ENCODE measurements around the gene VPS29.
"Not testable (repeated sequence)": the region's sequence is repeated elsewhere in the genome, so short reads cannot be mapped to it uniquely, and the experiment has no call there.

The VPS29 gene

DNA sequence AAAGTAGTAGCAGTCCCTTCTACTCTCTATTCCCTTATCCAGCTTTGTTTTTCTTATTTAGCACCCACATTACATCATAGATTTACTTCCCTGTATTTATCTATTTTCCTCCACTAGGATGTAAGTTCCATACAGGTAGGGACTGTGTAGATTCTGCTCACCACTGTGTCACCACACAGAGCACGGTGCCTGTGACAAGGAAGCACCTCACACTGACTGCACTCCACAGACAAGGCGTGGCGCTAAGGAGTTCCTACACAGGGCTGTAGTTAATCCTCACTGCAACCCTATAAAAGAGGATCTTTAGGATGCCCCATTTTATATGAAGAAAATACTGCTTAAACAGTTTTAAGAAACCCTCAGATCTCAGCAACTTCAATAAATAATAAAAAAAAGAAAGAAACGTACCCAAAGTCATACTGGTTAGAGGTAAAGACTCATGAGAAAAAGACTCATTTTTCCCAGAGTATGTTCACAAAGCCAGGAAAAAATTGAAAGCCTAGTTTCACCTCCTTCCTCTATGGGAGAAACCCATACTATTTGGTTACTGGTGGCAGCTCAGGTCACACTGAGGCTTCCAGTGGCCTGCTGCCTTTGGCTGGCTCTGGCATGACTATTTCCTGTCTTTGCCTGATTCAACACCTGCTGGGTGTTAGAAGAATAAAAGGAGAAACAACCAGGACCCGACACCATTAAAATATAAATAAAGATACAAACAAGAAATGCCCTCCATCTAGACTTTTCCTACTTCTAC is 37.1 kb upstream of the VPS29 start:
- Histone ChIP-seq H3K4me3 (ENCODE audit: low read length) (no peak overlapping the region), H3K27ac (ENCODE audit: low read length) (no peak overlapping the region), H3K27me3 (ENCODE audit: insufficient read depth, low read length) (no peaks in the 10 kb centered on the region), H3K9me3 (ENCODE audit: insufficient read depth, low read depth, low read length) (no peaks in the 10 kb centered on the region), H3K36me3 (ENCODE audit: insufficient read depth, low read depth, low read length) (peaks cover 54% of the 10 kb centered on the region), H3K4me1 (ENCODE audit: insufficient read depth, low read length) (no peaks in the 10 kb centered on the region), H3K9ac (ENCODE audit: low read depth, low read length) (no peak overlapping the region)

DNA sequence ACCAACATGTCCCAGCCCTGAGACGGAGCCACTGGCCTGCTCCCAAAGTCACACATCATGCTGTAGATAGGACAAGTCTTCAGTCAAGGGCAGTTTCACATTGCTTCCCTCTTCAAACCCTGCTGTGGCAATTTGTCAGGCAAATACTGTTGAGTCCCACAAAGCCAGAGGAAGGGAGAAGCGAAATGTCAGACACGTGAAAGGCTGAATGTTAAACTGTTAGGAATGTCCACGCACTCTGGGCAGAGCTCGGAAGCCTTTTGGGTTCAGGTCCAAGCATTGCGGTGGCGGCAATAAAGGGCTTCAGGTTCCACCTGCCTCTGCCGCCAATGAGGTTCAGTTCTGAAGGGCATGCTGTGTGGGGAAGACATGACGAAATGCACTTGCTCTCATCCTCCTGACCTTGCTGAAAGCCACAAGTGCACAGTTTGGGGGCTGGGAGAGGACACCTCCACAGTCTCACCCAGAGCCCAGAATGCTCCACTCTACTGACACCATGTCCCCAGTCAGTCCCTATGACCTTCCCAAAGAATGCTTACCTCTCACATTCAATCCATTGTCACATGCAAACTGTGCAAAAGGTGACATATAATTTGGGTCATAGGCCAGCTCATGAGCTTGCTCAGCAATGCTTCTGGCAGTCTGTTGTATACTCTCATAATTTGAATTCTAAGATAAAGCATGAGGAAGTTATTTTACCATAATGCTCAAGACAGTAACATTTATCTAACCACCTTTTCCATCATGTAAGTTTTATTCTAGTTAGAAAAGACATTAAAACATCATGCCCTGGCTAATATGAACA is 35.9 kb upstream of the VPS29 start:
- H3K4me3 ChIP-seq (ENCODE audit: low read length): no peak overlapping the region
- H3K4me1 ChIP-seq (ENCODE audit: insufficient read depth, low read length): peaks cover 2% of the 10 kb centered on the region; the same call in 1 of the 2 replicates
- no peaks in the 10 kb centered on the region for H3K27me3 ChIP-seq (ENCODE audit: insufficient read depth, low read length)
- no peak overlapping the region for H3K27ac ChIP-seq (ENCODE audit: low read length)
- H3K9ac ChIP-seq (ENCODE audit: low read depth, low read length): no peak overlapping the region
- H3K9me3 ChIP-seq (ENCODE audit: insufficient read depth, low read depth, low read length): no peaks in the 10 kb centered on the region
- H3K36me3 ChIP-seq (ENCODE audit: insufficient read depth, low read depth, low read length): peaks cover 50% of the 10 kb centered on the region

DNA sequence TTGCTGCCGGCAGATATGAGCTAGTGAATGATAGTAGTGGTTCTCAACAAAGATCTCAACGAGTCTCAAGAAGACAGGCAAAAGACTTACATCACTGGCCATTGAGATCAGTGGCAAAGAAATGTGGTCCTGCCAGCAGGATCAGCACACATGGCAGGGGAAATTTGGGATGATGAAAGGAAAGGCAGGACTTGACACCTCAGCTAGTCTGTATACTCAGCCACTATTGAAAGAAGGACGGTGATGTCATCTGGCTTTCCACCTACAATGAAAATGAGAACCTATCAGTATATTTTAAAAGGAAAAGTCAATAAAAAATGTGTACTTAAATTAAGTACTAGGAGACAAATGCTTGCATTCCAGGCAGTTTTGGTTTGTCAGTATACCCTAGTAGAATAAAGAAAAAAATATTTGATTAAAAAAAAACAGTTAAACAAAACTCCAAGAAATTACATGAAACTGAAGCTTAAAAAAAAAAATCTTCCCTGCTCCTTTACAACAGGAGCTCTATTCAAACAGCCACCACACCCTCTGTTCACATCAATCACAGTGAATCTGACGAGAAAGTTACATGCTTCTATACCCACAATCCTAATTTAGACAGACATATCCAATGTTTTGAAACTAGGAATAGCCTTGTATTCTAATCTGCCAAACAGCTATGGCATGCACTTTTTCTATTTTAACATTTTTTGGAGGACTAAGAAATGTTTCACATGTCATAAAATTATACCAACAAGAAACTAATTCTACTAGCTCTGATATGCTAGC is 35.1 kb upstream of the VPS29 start:
- H3K27me3 ChIP-seq (ENCODE audit: insufficient read depth, low read length): no peaks in the 10 kb centered on the region
- H3K27ac ChIP-seq (ENCODE audit: low read length): no peak overlapping the region
- H3K36me3 ChIP-seq (ENCODE audit: insufficient read depth, low read depth, low read length): peaks cover 47% of the 10 kb centered on the region
- no peaks in the 10 kb centered on the region for H3K9me3 ChIP-seq (ENCODE audit: insufficient read depth, low read depth, low read length)
- H3K4me1 ChIP-seq (ENCODE audit: insufficient read depth, low read length): peaks cover 2% of the 10 kb centered on the region; the same call in 1 of the 2 replicates
- no peak overlapping the region for H3K4me3 ChIP-seq (ENCODE audit: low read length)
- H3K9ac ChIP-seq (ENCODE audit: low read depth, low read length): no peak overlapping the region

DNA sequence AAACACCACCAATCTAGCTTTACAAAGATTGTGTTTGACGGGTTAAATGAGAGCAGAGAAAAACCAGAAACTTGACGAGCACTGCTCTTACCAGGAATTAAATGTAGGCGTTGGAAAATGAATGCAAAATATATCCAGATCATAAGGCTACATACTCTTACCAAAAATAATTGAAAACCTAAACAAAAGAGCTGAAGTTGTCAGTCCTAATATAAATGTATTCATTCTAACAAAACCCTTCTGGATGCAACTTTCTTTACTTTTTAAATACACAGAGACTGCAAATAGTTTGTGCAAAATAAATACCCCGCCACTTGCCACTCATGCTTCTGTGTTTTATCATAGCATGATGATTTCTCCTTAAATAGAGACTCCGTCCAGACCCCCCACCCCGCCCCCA is 32.9 kb upstream of the VPS29 start:
- Histone ChIP-seq H3K4me3 (ENCODE audit: low read length) (no peak overlapping the region), H3K36me3 (ENCODE audit: insufficient read depth, low read depth, low read length) (peaks cover 47% of the 10 kb centered on the region), H3K27ac (ENCODE audit: low read length) (no peak overlapping the region), H3K27me3 (ENCODE audit: insufficient read depth, low read length) (no peaks in the 10 kb centered on the region), H3K9me3 (ENCODE audit: insufficient read depth, low read depth, low read length) (no peaks in the 10 kb centered on the region), H3K9ac (ENCODE audit: low read depth, low read length) (no peak overlapping the region), H3K4me1 (ENCODE audit: insufficient read depth, low read length) (peaks cover 2% of the 10 kb centered on the region; the same call in 1 of the 2 replicates)

DNA sequence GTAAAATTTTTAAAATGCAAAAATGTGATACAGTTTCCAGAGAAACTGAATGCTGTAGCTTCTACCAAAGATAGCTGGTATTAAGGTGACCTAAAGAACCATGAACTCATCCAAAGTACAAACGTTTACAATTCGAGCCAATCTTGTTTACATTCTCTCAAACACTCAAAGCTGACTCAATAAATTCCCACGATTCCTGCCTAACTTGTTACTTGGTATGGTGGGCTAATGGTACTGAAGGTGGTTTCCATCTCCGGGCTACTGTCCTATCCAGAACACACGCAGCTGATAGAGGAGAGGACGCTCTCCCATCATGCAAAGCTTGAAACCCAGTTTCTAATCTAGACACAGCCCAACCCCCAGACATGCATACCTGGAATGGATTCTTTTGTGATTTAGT is 31.7 kb upstream of the VPS29 start:
- no peaks in the 10 kb centered on the region for H3K27me3 ChIP-seq (ENCODE audit: insufficient read depth, low read length)
- H3K36me3 ChIP-seq (ENCODE audit: insufficient read depth, low read depth, low read length): peaks cover 35% of the 10 kb centered on the region
- no peak overlapping the region for H3K4me3 ChIP-seq (ENCODE audit: low read length)
- no peak overlapping the region for H3K9ac ChIP-seq (ENCODE audit: low read depth, low read length)
- no peaks in the 10 kb centered on the region for H3K9me3 ChIP-seq (ENCODE audit: insufficient read depth, low read depth, low read length)
- H3K27ac ChIP-seq (ENCODE audit: low read length): no peak overlapping the region
- H3K4me1 ChIP-seq (ENCODE audit: insufficient read depth, low read length): peaks cover 2% of the 10 kb centered on the region; the same call in 1 of the 2 replicates

DNA sequence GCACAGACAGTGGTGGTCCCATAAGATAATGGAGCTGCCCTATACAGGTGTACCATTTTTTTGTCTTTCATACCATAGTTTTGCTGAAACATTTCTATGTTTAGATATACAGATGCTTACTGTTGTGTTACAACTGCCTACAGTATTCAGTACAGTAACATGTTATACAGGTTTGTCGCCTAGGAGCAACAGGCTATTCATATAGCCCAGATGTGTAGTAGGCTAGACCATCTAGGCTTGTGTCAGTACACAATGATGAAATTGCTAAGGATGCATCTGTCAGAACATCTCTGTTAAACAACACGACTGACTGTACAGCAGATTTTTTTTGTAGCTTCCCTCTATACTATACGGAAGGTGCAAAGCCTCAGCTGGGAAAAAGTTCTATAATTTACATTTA is 30.7 kb upstream of the VPS29 start:
- H3K27me3 ChIP-seq (ENCODE audit: insufficient read depth, low read length): no peaks in the 10 kb centered on the region
- peaks cover 2% of the 10 kb centered on the region; the same call in 1 of the 2 replicates for H3K4me1 ChIP-seq (ENCODE audit: insufficient read depth, low read length)
- peaks cover 25% of the 10 kb centered on the region for H3K36me3 ChIP-seq (ENCODE audit: insufficient read depth, low read depth, low read length)
- no peak overlapping the region for H3K9ac ChIP-seq (ENCODE audit: low read depth, low read length)
- H3K4me3 ChIP-seq (ENCODE audit: low read length): no peak overlapping the region
- no peak overlapping the region for H3K27ac ChIP-seq (ENCODE audit: low read length)
- H3K9me3 ChIP-seq (ENCODE audit: insufficient read depth, low read depth, low read length): no peaks in the 10 kb centered on the region

DNA sequence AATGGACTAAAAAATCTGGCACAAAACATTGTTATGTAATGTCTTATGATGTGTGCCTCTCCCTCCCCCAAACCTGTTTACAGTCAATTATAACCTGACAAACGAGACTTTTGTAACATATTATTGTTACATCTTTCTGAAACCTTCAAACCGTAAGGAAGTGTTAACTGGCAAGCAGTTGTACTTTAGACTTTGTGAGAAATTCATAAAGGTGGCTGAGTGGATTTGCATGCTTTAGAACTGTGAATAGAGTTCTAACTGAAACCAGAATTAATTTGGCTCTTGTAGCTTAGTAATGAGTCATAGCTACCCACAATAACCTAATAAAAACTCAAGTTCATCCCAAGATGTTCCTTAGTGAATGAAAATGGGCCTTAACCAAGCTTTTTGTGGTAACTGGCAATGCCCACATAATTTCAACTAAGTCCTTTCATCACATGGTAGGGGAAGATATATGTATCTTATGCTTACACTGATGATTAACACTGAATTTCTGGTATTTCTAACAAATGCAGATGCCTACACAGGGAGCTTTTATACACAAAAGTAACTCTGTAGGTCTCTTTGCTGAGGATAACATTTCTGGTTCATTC is 29.9 kb upstream of the VPS29 start:
- Histone ChIP-seq H3K9ac (ENCODE audit: low read depth, low read length) (no peak overlapping the region), H3K4me1 (ENCODE audit: insufficient read depth, low read length) (peaks cover 2% of the 10 kb centered on the region; the same call in 1 of the 2 replicates), H3K9me3 (ENCODE audit: insufficient read depth, low read depth, low read length) (no peaks in the 10 kb centered on the region), H3K27ac (ENCODE audit: low read length) (no peak overlapping the region), H3K4me3 (ENCODE audit: low read length) (no peak overlapping the region), H3K36me3 (ENCODE audit: insufficient read depth, low read depth, low read length) (peaks cover 17% of the 10 kb centered on the region; the same call in 1 of the 2 replicates), H3K27me3 (ENCODE audit: insufficient read depth, low read length) (no peaks in the 10 kb centered on the region)

DNA sequence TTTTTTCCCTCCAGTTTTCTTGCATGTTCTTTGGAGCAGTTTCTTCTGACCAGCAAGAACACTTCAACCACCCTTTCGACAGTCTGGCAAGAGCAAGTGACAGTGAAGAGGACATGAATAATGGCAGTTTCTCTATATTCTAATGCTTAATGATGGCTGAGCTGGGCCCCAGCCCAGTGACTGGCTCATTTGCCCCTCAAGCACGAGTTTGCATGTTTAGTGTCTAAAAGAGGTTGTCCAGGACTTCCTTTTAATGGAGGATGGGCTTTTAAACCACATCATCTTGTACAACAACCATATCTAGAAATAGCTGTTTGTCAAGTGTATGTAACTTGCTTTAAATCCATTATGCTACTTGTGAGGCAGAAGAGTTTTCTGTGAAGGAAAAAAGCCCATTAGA is 28.6 kb upstream of the VPS29 start:
- Histone ChIP-seq H3K27me3 (ENCODE audit: insufficient read depth, low read length) (no peaks in the 10 kb centered on the region), H3K9me3 (ENCODE audit: insufficient read depth, low read depth, low read length) (no peaks in the 10 kb centered on the region), H3K4me1 (ENCODE audit: insufficient read depth, low read length) (peaks cover 2% of the 10 kb centered on the region; the same call in 1 of the 2 replicates), H3K9ac (ENCODE audit: low read depth, low read length) (no peak overlapping the region), H3K4me3 (ENCODE audit: low read length) (no peak overlapping the region), H3K36me3 (ENCODE audit: insufficient read depth, low read depth, low read length) (peaks cover 4% of the 10 kb centered on the region; the same call in 1 of the 2 replicates), H3K27ac (ENCODE audit: low read length) (no peak overlapping the region)

DNA sequence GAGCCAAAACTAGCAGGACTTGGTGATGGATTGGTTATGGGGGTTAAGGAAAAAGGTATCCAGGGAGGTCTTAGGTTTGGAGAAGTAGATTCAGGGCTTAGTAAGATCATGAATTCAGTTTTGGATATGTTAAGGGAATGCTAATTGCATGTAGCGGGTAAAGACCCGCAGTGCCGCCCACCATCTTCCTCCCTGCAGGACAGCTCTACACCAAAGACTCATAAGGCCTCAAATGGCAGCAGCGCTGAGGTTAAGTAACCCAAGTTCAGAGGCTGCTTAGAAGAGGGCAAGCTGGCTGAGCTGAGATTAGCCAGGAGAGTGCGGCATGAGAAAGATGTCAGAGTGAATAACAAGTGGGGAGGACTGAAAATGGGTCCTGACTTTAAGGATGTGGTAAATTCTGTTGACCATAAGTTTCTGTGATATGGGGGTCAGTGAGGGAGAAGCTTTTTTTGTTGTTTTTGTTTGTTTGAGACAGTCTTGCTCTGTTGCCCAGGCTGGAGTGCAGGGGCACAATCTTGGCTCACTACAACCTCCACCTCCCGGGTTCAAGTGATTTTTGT is 26.4 kb upstream of the VPS29 start:
- Histone ChIP-seq H3K27ac (ENCODE audit: low read length) (no peak overlapping the region), H3K36me3 (ENCODE audit: insufficient read depth, low read depth, low read length) (no peaks in the 10 kb centered on the region), H3K4me1 (ENCODE audit: insufficient read depth, low read length) (no peaks in the 10 kb centered on the region), H3K4me3 (ENCODE audit: low read length) (no peak overlapping the region), H3K27me3 (ENCODE audit: insufficient read depth, low read length) (no peaks in the 10 kb centered on the region), H3K9me3 (ENCODE audit: insufficient read depth, low read depth, low read length) (no peaks in the 10 kb centered on the region), H3K9ac (ENCODE audit: low read depth, low read length) (no peak overlapping the region)

DNA sequence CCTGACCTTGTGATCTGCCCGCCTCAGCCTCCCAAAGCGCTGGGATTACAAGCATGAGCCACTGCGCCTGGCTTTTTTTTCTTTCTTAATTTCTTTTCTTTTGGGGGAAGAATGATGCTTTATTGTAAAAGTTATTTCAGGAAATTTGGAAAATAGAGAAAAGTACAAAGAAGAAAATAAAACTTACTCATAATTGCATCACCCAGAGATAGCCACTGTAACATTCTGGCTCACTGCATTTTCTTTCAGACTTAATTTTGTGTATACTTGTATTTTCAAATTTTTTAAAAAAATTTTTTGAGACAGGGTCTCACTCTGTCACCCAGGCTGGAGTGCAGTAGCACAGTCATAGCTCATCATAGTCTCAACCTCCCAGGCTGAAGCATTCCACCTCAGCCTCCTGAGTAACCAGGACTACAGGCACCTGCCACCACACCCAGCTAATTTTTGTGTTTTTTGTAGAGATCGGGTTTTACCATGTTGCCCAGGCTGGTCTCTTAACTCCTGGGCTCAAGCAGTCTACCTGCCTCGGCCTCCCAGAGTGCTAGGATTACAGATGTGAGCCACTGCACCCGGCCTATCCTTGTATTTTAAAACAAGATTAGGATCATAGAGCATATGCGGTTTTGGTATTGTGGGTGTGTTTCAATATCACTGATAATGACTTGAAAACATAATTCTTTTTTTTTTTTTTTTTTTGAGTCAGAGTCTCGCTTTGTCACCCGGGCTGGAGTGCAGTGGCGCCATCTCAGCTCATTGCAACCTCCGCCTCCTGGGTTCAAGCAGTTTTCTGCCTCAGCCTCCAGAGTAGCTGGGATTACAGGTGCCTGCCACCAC is 19.2 kb upstream of the VPS29 start:
- H3K9me3 ChIP-seq (ENCODE audit: insufficient read depth, low read depth, low read length); H3K27me3 ChIP-seq (ENCODE audit: insufficient read depth, low read length); H3K36me3 ChIP-seq (ENCODE audit: insufficient read depth, low read depth, low read length); H3K4me3 ChIP-seq (ENCODE audit: low read length); H3K4me1 ChIP-seq (ENCODE audit: insufficient read depth, low read length); H3K27ac ChIP-seq (ENCODE audit: low read length); H3K9ac ChIP-seq (ENCODE audit: low read depth, low read length): not testable (repeated sequence)
